PFSK-1 (cell line): ENCODE data around the gene CCDC137.

ENCODE experiments used
- POLR2AphosphoS5 ChIP-seq: IDR thresholded peaks from 2 replicates; pipeline ENCODE4 v1.6.1; 2012; ENCODE audit warnings: low read depth, mild to moderate bottlenecking, control low read depth, low read length, moderate library complexity
- TAF1 ChIP-seq: IDR thresholded peaks from 2 replicates; pipeline ENCODE4 v1.6.1; 2012; ENCODE audit warnings: low read length, control low read depth, borderline replicate concordance; ENCODE audit not compliant: insufficient read depth
- TF ChIP-seq, protein P1 (sequence below), 2 experiments: IDR thresholded peaks; 2 replicates each; pipeline versions ENCODE4 v1.6.1 to v1.8.0; 2011 to 2012; ENCODE audit warnings: low read depth in 2 of 2, low read length in 2 of 2, control low read depth in 1 of 2, inconsistent platforms in 1 of 2, mild to moderate bottlenecking in 1 of 2, moderate library complexity in 1 of 2; ENCODE audit not compliant: insufficient read depth in 1 of 2

- TF ChIP-seq, protein P1, sequence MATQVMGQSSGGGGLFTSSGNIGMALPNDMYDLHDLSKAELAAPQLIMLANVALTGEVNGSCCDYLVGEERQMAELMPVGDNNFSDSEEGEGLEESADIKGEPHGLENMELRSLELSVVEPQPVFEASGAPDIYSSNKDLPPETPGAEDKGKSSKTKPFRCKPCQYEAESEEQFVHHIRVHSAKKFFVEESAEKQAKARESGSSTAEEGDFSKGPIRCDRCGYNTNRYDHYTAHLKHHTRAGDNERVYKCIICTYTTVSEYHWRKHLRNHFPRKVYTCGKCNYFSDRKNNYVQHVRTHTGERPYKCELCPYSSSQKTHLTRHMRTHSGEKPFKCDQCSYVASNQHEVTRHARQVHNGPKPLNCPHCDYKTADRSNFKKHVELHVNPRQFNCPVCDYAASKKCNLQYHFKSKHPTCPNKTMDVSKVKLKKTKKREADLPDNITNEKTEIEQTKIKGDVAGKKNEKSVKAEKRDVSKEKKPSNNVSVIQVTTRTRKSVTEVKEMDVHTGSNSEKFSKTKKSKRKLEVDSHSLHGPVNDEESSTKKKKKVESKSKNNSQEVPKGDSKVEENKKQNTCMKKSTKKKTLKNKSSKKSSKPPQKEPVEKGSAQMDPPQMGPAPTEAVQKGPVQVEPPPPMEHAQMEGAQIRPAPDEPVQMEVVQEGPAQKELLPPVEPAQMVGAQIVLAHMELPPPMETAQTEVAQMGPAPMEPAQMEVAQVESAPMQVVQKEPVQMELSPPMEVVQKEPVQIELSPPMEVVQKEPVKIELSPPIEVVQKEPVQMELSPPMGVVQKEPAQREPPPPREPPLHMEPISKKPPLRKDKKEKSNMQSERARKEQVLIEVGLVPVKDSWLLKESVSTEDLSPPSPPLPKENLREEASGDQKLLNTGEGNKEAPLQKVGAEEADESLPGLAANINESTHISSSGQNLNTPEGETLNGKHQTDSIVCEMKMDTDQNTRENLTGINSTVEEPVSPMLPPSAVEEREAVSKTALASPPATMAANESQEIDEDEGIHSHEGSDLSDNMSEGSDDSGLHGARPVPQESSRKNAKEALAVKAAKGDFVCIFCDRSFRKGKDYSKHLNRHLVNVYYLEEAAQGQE (IDR thresholded peaks at IDR 0.05; ENCODE audit: insufficient read depth in 1 of 2, low read depth in 2 of 2, low read length in 2 of 2): no peak
- no peak for TF ChIP-seq TAF1
- no peak; the same call in 1 of the 2 replicates for TF ChIP-seq POLR2AphosphoS5
Observed at GRCh38 chr17:81720267-81721071, 53.9 kb downstream of the CCDC137 start.
